Ureter (tissue), 1 donor: ENCODE data around the gene SPEF2. TPM values are rescaled to one million over a fixed set of nuclear protein-coding genes. Genes with fewer than 3 reads are reported as not detected.
"Not testable (repeated sequence)": the region's sequence is repeated elsewhere in the genome, so short reads cannot be mapped to it uniquely, and the experiment has no call there.

Source experiments
- DNase-seq: peaks from one replicate; pipeline ENCODE4 v3.0.0-alpha.2; 2020; ENCODE audit warnings: low spot score
- total RNA-seq: library from RNA; stranded (reverse); gene quantifications from one replicate; pipeline ENCODE4 v1.2.4, GENCODE V29; 2023
- donor health status: DM: yes; HTN: yes; CAD: no.

The SPEF2 gene
- total RNA-seq, 1 donor from 2014 or later: 12.9 TPM

GRCh38 chr5:35853631-35854030, 236.0 kb downstream of the SPEF2 start:
- DNase-seq: no peak

GRCh38 chr5:35854248-35854647, 236.6 kb downstream of the SPEF2 start:
- no peak for DNase-seq

GRCh38 chr5:35855187-35855586, 237.5 kb downstream of the SPEF2 start:
- DNase-seq: no peak

GRCh38 chr5:35856186-35856764, 238.6 kb downstream of the SPEF2 start:
- DNase-seq: not testable (repeated sequence)

- no peak for DNase-seq
Measured at GRCh38 chr5:35856765-35857351, 239.2 kb downstream of the SPEF2 start, which contains the start of gene IL7R. Gene IL7R, plus strand, starts transcription at chr5:35856891. Its CDS starts 87 bp downstream, at chr5:35856978.

- no peak for DNase-seq
Measured at GRCh38 chr5:35857606-35858205, 240.0 kb downstream of the SPEF2 start.

- DNase-seq: no peak
Measured at GRCh38 chr5:35859101-35859661, 241.5 kb downstream of the SPEF2 start.

- no peak for DNase-seq
Measured at GRCh38 chr5:35860686-35861085, 243.0 kb downstream of the SPEF2 start.

GRCh38 chr5:35861718-35862117, 244.1 kb downstream of the SPEF2 start:
- DNase-seq: no peak

GRCh38 chr5:35862126-35862525, 244.5 kb downstream of the SPEF2 start:
- DNase-seq: no peak

- no peak for DNase-seq
Measured at GRCh38 chr5:35863159-35863558, 245.5 kb downstream of the SPEF2 start.

Other genes starting within 250 kb of the SPEF2 start
- gene IL7R, start 239.0 kb downstream of the SPEF2 start, total RNA-seq: 34.9 TPM